Measurements from ENCODE around the gene PIK3CD.

GRCh38 chr1:9618909-9619679 lies 32.4 kb upstream of the PIK3CD start:
- TF ChIP-seq, protein P1, sequence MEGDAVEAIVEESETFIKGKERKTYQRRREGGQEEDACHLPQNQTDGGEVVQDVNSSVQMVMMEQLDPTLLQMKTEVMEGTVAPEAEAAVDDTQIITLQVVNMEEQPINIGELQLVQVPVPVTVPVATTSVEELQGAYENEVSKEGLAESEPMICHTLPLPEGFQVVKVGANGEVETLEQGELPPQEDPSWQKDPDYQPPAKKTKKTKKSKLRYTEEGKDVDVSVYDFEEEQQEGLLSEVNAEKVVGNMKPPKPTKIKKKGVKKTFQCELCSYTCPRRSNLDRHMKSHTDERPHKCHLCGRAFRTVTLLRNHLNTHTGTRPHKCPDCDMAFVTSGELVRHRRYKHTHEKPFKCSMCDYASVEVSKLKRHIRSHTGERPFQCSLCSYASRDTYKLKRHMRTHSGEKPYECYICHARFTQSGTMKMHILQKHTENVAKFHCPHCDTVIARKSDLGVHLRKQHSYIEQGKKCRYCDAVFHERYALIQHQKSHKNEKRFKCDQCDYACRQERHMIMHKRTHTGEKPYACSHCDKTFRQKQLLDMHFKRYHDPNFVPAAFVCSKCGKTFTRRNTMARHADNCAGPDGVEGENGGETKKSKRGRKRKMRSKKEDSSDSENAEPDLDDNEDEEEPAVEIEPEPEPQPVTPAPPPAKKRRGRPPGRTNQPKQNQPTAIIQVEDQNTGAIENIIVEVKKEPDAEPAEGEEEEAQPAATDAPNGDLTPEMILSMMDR (IDR thresholded peaks at IDR 0.05) = no peak
- TF ChIP-seq POLR2AphosphoS5 (IDR thresholded peaks at IDR 0.05) = no peak
